ENCODE measurements around the gene PFKL.

Gene PFKL

GRCh38 chr21:44329971-44330681, 30.3 kb downstream of the PFKL start:
- no peak for DNase-seq (ENCODE audit: extremely low read depth, low read depth)
- TF ChIP-seq CTCF (IDR thresholded peaks at IDR 0.05; ENCODE audit: low read depth, low read length), result no peak

DNA sequence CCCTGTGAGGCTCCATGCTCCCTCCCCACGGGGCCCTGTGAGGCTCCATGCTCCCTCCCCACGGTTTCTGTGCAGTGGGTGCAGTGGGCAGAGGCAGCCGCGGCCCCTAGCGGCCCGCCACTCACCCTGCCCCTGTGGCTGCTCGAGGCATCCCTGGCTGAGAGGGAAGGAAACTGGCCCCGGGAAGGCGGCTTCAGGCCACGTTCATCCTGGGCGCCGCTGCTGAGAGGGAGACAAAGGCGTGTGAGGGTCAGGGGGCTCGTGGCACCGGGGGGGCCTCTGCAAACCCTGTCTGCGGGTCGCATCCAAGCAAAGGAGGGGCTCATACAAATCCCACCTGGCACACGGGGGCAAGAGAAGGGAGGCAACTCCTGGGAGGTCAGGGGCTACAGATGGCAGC, 30.8 kb downstream of the PFKL start:
- no peak for TF ChIP-seq CTCF (IDR thresholded peaks at IDR 0.05; ENCODE audit: low read depth, low read length)
- no peak for DNase-seq (ENCODE audit: extremely low read depth, low read depth)

DNA sequence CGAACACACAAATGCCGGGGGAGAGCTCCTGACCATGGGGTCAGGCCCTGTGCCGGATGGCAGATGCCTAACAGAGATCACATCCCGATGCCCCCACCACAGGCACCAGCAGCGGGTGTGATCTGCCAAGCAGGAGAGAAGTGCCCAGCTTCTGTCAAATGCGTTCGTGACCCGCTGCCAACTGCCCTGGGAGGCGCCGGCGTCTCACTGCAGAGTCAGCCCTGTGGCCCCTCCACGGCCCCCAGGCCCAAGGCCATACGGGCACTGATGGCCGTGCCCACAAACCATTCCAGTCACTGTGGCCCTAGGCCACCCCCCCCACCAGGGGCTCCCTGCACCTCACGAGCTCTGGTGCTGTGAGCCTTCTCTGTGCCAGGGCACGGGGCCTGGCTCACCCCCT, 31.4 kb downstream of the PFKL start:
- TF ChIP-seq CTCF (IDR thresholded peaks at IDR 0.05; ENCODE audit: low read depth, low read length), result no peak
- DNase-seq (ENCODE audit: extremely low read depth, low read depth), result no peak

DNA sequence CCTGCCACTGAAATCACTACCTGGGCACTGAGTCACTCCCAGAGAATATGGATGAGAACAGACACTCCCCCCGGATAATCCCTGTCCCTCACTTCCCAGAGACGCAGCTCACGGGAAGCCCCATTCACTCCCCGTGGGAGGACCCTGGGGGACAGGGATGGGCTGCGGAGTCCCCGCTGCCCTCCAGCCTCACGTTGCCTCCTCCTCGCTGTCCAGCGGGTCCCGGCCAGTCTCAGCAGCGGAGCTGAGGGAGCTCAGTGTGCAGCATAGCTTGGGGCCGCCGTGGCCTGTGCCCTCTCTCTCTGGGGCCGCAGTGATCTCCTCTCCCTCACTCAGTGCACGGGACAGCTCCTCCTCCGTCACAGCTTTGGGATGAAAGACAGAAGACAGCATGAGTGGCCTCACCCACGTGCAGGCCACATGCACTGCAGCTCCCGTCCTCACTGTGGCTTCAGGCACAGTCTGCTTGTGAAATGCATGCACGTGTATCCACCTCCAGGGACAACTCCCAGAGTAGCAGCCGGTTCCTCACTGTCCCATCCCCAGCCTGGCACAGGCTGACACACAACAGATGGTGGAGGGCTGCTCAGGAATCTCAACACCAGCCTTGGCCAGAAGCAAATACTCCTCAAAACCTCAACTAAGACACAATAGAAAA, 31.9 kb downstream of the PFKL start:
- no peak for DNase-seq (ENCODE audit: extremely low read depth, low read depth)
- no peak for TF ChIP-seq CTCF (IDR thresholded peaks at IDR 0.05; ENCODE audit: low read depth, low read length)

- TF ChIP-seq CTCF (IDR thresholded peaks at IDR 0.05; ENCODE audit: low read depth, low read length), result no peak
- DNase-seq (ENCODE audit: extremely low read depth, low read depth), result no peak
These were observed 32.5 kb downstream of the PFKL start for GRCh38 chr21:44332383-44332782.

- TF ChIP-seq CTCF (IDR thresholded peaks at IDR 0.05; ENCODE audit: low read depth, low read length), result no peak
These were observed 33.1 kb downstream of the PFKL start for GRCh38 chr21:44332965-44333364.

DNA sequence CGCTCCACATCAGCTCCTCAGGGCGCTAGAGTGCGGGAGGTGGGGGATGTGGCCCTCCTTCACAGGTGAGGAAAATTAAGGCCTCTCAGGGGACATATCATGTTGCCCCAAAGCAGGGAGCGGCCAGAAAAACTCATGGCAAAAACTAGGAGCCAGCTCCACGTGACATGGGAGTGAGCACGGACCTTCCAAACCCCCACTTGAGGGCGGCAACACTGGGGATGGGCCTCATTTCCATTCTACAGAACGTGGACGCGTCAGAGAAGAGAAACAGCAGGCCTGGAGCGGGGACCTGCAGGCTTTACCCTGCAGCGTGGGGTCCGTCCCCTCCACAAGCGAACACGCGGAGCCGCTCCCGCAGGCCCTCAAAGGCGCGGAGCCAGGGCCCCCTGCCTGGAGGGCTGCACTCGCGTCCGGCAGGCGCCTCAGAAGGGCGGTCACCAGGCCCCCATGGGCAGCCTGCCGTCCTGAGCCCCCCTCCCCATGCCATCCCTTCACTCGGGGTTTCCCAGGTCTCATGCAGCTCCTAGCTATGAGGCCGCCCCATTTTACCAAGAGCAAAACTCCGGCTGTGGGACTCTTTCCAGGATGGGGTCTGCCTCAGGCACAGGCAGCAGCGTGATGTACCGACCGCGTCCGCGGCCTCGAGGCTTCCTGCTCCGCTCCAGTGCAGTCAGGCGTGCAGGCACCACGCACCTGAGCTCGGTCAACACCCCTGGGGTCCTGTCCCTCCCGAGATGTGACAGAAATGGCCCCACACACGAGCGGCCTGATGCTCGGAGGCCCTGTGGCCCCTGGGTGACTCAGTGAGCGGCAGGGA, 33.9 kb downstream of the PFKL start:
- no peak for DNase-seq (ENCODE audit: extremely low read depth, low read depth)

More at GRCh38 chr21:44332965-44333364, 33.1 kb downstream of the PFKL start:
- DNase-seq (ENCODE audit: extremely low read depth, low read depth), result no peak

More for the DNA sequence above, 33.9 kb downstream of the PFKL start:
- TF ChIP-seq CTCF (IDR thresholded peaks at IDR 0.05; ENCODE audit: low read depth, low read length), result no peak

All from AG09319 (cell line).